Hepatocyte (in vitro differentiated cells): ENCODE results near the gene C2CD2L.

ENCODE experiments used
- EZH2 ChIP-seq: fragments of 200-600 bp; sonication (generic); IDR thresholded peaks from 2 replicates; pipeline ENCODE4 v1.6.1; 2016; ENCODE audit warnings: antibody characterized with exemption, mild to moderate bottlenecking, borderline replicate concordance
- EZH2phosphoT487 ChIP-seq: fragments of 200-600 bp; sonication (generic); IDR thresholded peaks from one replicate; pipeline ENCODE4 v1.6.1; 2018; ENCODE audit warnings: antibody characterized with exemption, mild to moderate bottlenecking, low read depth, moderate library complexity; ENCODE audit not compliant: unreplicated experiment, severe bottlenecking
- TF ChIP-seq, protein P1 (sequence below): fragments of 200-600 bp; sonication (generic); IDR thresholded peaks from 2 replicates; pipeline ENCODE4 v1.5.1; 2016; ENCODE audit warnings: antibody characterized with exemption, mild to moderate bottlenecking; ENCODE audit not compliant: poor library complexity

GRCh38 chr11:119087123-119087522 lies 20.0 kb upstream of the C2CD2L start:
- TF ChIP-seq, protein P1, sequence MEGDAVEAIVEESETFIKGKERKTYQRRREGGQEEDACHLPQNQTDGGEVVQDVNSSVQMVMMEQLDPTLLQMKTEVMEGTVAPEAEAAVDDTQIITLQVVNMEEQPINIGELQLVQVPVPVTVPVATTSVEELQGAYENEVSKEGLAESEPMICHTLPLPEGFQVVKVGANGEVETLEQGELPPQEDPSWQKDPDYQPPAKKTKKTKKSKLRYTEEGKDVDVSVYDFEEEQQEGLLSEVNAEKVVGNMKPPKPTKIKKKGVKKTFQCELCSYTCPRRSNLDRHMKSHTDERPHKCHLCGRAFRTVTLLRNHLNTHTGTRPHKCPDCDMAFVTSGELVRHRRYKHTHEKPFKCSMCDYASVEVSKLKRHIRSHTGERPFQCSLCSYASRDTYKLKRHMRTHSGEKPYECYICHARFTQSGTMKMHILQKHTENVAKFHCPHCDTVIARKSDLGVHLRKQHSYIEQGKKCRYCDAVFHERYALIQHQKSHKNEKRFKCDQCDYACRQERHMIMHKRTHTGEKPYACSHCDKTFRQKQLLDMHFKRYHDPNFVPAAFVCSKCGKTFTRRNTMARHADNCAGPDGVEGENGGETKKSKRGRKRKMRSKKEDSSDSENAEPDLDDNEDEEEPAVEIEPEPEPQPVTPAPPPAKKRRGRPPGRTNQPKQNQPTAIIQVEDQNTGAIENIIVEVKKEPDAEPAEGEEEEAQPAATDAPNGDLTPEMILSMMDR: no peak
- no peak for TF ChIP-seq EZH2
- TF ChIP-seq EZH2phosphoT487: no peak
